Body of pancreas (tissue), 4 donors: ENCODE measurements around the gene ZNF774. TPM values are rescaled to one million over a fixed set of nuclear protein-coding genes. Genes with fewer than 3 reads are reported as not detected.
A peak's percentile ranks its signal among the peaks of the same experiment; 100 is the strongest.

Experiments used
- ATAC-seq: fragments of 150-250 bp; one replicate; pipeline ENCODE4 v1.9.1; 2016
- DNase-seq, 4 donors: peaks; one replicate each; pipeline ENCODE4 v3.0.0-alpha.2; 2019
- H3K27ac ChIP-seq, 4 donors: fragments of 200-600 bp; sonication (generic); 1 replicate in 3 of 4; 2 replicates in 1 of 4; pipeline versions ENCODE4 v1.5.1 to v1.6.1; 2016 to 2019; ENCODE audit warnings: mild to moderate bottlenecking in 1 of 4, mixed read lengths in 1 of 4, moderate library complexity in 1 of 4
- H3K27me3 ChIP-seq, 2 donors: fragments of 200-600 bp; sonication (generic); one replicate each; pipeline ENCODE4 v1.6.0; 2016; ENCODE audit warnings: mild to moderate bottlenecking in 1 of 2
- H3K36me3 ChIP-seq, 2 donors: fragments of 200-600 bp; sonication (generic); replicated peaks in 1 of 2; 2 replicates each; pipeline ENCODE4 v1.5.1; 2016; ENCODE audit warnings: low read depth in 2 of 2; ENCODE audit not compliant: insufficient read depth in 1 of 2
- H3K4me1 ChIP-seq: fragments of 200-600 bp; sonication (generic); one replicate; pipeline ENCODE4 v1.6.0; 2016
- H3K4me3 ChIP-seq, 2 donors: fragments of 200-600 bp; sonication (generic); 1 replicate in 1 of 2; 2 replicates in 1 of 2; pipeline ENCODE4 v1.5.1; 2016 to 2019
- H3K9me3 ChIP-seq, 3 donors: fragments of 200-600 bp; sonication (generic); 1 replicate in 2 of 3; 2 replicates in 1 of 3; pipeline ENCODE4 v1.5.1; 2016
- POLR2A ChIP-seq, 3 donors: fragments of 450-650 bp; IDR thresholded peaks; one replicate each; pipeline ENCODE4 v1.6.1; 2016; ENCODE audit warnings: antibody characterized with exemption in 3 of 3, mild to moderate bottlenecking in 2 of 3
- WGBS, 2 donors: methylation state at CpG; one replicate each; pipeline ENCODE4 v1.1.5; 2017; 5-methylcytosine and 5-hydroxymethylcytosine counted together
- intact Hi-C: fragments of 100-400 bp; cut with DNase I; formaldehyde crosslinking; loops from one replicate; pipeline ENCODE4 v1.15.1; 2023
- total RNA-seq, 2 donors: library from RNA; depleted of rRNA; stranded (reverse); fragments of >200 nt; gene quantifications; one replicate each; pipeline ENCODE4 v1.1.0, GENCODE V29; 2016
- TF ChIP-seq, protein P1 (sequence below), 7 experiments: fragments of 450-650 bp in 4 of 7; fragments of 200-600 bp in 3 of 7; sonication (generic) in 3 of 7; IDR thresholded peaks; one replicate each; pipeline ENCODE4 v1.5.1; 2016 to 2019; ENCODE audit warnings: antibody characterized with exemption in 7 of 7

The ZNF774 gene
- total RNA-seq, 2 donors from 2014 or later = 5.7 to 9.6 TPM

DNA sequence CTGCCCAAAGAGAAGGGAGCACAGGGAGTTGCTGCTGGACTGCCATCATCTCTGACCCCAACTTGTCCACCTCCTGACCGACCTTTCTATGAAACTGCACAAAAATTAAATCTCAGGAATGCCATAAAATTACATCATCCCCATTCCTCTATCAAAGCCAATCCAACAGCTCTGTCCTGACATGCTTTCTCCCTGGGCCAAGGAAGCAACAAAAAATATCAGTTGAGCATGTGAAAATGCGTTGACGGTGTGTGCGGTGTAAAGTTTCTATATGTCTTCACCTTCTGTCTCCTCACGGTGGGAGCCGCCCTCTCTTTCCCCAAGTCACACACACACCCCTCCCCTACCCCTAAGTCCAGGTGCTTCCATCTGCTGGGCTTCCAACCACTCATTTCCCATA is 3.6 kb upstream of the ZNF774 start:
- intact Hi-C loops = no loop called here
- H3K9me3 ChIP-seq = no peaks in the 10 kb centered on the region
- no peak for ATAC-seq
- DNase-seq = no peak
- TF ChIP-seq, protein P1, sequence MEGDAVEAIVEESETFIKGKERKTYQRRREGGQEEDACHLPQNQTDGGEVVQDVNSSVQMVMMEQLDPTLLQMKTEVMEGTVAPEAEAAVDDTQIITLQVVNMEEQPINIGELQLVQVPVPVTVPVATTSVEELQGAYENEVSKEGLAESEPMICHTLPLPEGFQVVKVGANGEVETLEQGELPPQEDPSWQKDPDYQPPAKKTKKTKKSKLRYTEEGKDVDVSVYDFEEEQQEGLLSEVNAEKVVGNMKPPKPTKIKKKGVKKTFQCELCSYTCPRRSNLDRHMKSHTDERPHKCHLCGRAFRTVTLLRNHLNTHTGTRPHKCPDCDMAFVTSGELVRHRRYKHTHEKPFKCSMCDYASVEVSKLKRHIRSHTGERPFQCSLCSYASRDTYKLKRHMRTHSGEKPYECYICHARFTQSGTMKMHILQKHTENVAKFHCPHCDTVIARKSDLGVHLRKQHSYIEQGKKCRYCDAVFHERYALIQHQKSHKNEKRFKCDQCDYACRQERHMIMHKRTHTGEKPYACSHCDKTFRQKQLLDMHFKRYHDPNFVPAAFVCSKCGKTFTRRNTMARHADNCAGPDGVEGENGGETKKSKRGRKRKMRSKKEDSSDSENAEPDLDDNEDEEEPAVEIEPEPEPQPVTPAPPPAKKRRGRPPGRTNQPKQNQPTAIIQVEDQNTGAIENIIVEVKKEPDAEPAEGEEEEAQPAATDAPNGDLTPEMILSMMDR (IDR thresholded peaks at IDR 0.05) = no peak
- no peak for TF ChIP-seq POLR2A (IDR thresholded peaks at IDR 0.05)
- H3K4me3 ChIP-seq = no peak overlapping the region
- H3K4me1 ChIP-seq = peaks cover 21% of the 10 kb centered on the region
- H3K36me3 ChIP-seq = no peaks in the 10 kb centered on the region
- WGBS, 2 donors = 88 to 93% methylated on average over 6 of the region's 6 CpGs
- no peak overlapping the region for H3K27ac ChIP-seq
- no peaks in the 10 kb centered on the region for H3K27me3 ChIP-seq

DNA sequence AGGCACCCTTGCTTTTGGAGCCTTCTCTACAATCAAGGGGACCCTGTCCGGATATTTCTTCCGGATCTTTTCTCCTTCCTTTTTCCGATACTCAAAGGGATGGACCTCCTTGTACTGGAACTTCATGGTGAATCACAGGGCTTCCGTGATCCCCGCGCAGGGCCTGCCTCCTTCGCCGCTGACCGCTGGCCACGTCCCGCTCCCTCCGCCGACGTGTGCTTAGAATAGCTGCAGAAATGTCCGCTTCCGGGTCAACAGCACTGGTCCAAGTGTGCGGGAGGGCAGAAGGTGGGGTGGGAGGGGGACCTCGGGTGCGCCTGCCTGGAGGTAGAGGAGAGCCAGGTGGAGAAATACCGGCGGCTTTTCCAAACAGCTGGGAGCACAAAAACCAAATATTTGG is 3.0 kb upstream of the ZNF774 start:
- DNase-seq (no peak), ATAC-seq (no peak)
- Histone ChIP-seq H3K4me3 (no peak overlapping the region), H3K9me3 (no peaks in the 10 kb centered on the region), H3K27ac (no peak overlapping the region), H3K36me3 (no peaks in the 10 kb centered on the region), H3K27me3 (no peaks in the 10 kb centered on the region), H3K4me1 (peaks cover 18% of the 10 kb centered on the region)
- 94 to 95% methylated on average over 21 of the region's 21 CpGs for WGBS, 2 donors
- intact Hi-C loops = no loop called here
- TF ChIP-seq, protein P1 (IDR thresholded peaks at IDR 0.05) = no peak
- TF ChIP-seq POLR2A (IDR thresholded peaks at IDR 0.05) = no peak

GRCh38 chr15:90349821-90350220 is 2.3 kb upstream of the ZNF774 start:
- H3K36me3 ChIP-seq = no peaks in the 10 kb centered on the region
- TF ChIP-seq POLR2A (IDR thresholded peaks at IDR 0.05) = no peak
- TF ChIP-seq, protein P1 (IDR thresholded peaks at IDR 0.05) = no peak
- intact Hi-C loops = no loop called here
- H3K27me3 ChIP-seq = no peaks in the 10 kb centered on the region
- no peak overlapping the region for H3K27ac ChIP-seq
- DNase-seq (no peak), ATAC-seq (no peak)
- no peak overlapping the region for H3K4me3 ChIP-seq
- peaks cover 18% of the 10 kb centered on the region for H3K4me1 ChIP-seq
- 89 to 93% methylated on average over 9 of the region's 9 CpGs for WGBS, 2 donors
- no peaks in the 10 kb centered on the region for H3K9me3 ChIP-seq

DNA sequence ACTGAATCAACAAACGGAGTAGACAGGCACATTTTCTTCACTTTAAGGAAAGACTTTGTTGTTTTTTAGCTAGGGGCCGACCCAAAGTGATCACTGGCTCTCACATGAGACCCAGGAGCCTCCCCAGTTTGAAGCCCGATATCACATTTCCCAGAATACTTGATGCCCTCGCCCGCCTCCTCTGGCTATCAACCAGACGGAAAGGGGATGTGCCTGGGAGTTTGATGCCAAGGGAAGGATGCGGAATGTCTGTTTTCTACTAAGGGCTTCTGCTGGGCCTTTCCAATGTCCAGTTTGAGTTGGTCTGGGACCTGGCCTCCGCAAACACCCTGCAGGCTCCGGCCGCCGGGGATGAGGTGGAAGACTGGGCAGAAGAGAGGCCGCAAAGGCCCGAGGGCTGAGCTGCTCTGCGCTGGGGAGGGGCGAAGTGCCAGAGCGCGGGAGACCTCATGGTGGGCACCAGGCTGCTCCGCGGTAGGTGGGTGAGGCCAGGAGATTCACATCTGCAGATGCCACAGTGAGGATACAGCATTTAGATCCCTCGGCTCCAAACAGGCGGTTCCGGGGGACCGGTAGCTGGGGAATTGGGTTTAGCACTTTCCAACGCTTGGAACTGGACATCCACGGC is 491 bp upstream of the ZNF774 start:
- H3K9me3 ChIP-seq = no peaks in the 10 kb centered on the region
- TF ChIP-seq POLR2A (IDR thresholded peaks at IDR 0.05) = no peak
- TF ChIP-seq, protein P1 (IDR thresholded peaks at IDR 0.05) = peak in 1 of 7 experiments; percentile 0
- WGBS, 2 donors = 41 to 67% methylated on average over 11 to 25 of the region's 25 CpGs
- no peaks in the 10 kb centered on the region for H3K27me3 ChIP-seq
- peak overlapping the region in 1 of 2 donors; percentile 64 for H3K4me3 ChIP-seq
- H3K36me3 ChIP-seq = no peaks in the 10 kb centered on the region
- intact Hi-C loops = no loop called here
- H3K27ac ChIP-seq = peak overlapping the region in 1 of 4 donors; percentile 71
- H3K4me1 ChIP-seq = peaks cover 10% of the 10 kb centered on the region
- peak; percentile 1 for ATAC-seq
- no peak for DNase-seq

GRCh38 chr15:90354986-90355385 is 2.9 kb downstream of the ZNF774 start:
- no peak for TF ChIP-seq POLR2A (IDR thresholded peaks at IDR 0.05)
- TF ChIP-seq, protein P1 (IDR thresholded peaks at IDR 0.05) = no peak
- intact Hi-C loops = no loop called here
- 88 to 100% methylated on average over 2 of the region's 2 CpGs for WGBS, 2 donors
- Histone ChIP-seq H3K4me1 (peaks cover 10% of the 10 kb centered on the region), H3K27me3 (no peaks in the 10 kb centered on the region), H3K27ac (no peak overlapping the region), H3K9me3 (no peaks in the 10 kb centered on the region), H3K36me3 (no peaks in the 10 kb centered on the region), H3K4me3 (no peak overlapping the region)
- no peak for ATAC-seq
- no peak for DNase-seq
